HG03025 (cell line): Measurements from ENCODE around the gene ABCF1.
"Not testable (repeated sequence)": the region's sequence is repeated elsewhere in the genome, so short reads cannot be mapped to it uniquely, and the experiment has no call there.

ENCODE experiments used
- ATAC-seq: cut with Tn5 transposase; IDR thresholded peaks from one replicate; pipeline ENCODE4 v1.9.1; 2021; ENCODE audit warnings: mild to moderate bottlenecking, moderate library complexity; ENCODE audit not compliant: unreplicated experiment, low FRiP score

Gene ABCF1

GRCh38 chr6:30571075-30571761 lies at the start of gene ABCF1:
TSS of gene ABCF1 (plus strand) at chr6:30571442. CDS start at chr6:30571488, 46 bp downstream.
- peak; percentile 91 for ATAC-seq

- ATAC-seq: not testable (repeated sequence)
These were observed 49.3 kb upstream of the ABCF1 start for GRCh38 chr6:30521952-30522351.

DNA sequence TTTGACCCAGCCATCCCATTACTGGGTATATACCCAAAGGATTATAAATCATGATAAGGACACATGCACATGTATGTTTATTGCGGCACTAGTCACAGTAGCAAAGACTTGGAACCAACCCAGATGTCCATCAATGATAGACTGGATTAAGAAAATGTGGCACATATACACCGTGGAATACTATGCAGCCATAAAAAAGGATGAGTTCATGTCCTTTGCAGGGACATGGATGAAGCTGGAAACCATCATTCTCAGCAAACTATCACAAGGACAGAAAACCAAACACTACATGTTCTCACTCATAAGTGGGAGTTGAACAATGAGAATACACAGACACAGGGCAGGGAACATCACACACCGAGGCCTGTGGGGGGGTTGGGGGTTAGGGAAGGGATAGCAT lies 44.8 kb upstream of the ABCF1 start:
- ATAC-seq: not testable (repeated sequence)

DNA sequence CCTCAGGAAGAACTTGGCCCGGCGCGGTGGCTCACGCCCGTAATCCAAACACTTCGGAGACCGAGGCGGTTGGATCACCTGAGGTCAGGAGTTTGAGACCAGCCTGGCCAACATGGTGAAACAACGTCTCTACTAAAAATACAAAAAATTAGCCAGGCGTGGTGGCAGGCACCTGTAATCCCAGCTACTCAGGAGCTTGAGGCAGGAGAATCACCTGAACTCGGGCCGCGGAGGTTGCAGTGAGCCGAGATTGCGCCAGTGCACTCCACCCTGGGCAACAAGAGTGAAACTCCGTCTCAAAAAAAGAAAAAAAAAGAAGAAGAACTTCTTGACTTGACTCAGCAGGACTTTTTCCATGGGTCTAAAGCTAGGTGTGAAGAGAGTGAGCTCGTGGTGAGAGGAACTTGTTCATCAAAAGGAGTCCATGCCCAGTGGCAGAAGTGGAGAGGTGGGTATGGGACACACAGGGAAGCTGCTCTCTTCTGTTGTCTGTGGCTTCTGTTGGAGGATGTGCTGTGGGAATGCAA lies 41.8 kb upstream of the ABCF1 start:
- not testable (repeated sequence) for ATAC-seq

DNA sequence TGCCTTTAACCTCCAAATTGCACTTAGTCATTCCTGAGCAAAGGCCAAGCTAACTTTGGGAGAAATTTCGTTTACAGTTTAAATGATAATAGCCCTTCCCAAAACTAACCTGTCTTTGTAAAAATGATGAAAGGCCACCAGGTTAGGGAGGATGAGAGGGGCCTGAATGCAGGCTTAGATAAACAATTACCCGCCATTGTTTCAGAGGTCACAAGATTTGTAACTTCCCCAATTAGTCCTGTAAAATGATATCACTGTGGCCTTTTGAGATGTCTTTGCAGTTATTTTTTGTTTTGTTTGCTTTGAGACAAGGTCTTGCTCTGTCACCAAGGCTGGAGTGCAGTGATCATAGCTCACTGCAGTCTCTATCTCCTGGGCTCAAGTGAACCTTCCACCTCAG lies 41.2 kb upstream of the ABCF1 start:
- ATAC-seq: no peak

DNA sequence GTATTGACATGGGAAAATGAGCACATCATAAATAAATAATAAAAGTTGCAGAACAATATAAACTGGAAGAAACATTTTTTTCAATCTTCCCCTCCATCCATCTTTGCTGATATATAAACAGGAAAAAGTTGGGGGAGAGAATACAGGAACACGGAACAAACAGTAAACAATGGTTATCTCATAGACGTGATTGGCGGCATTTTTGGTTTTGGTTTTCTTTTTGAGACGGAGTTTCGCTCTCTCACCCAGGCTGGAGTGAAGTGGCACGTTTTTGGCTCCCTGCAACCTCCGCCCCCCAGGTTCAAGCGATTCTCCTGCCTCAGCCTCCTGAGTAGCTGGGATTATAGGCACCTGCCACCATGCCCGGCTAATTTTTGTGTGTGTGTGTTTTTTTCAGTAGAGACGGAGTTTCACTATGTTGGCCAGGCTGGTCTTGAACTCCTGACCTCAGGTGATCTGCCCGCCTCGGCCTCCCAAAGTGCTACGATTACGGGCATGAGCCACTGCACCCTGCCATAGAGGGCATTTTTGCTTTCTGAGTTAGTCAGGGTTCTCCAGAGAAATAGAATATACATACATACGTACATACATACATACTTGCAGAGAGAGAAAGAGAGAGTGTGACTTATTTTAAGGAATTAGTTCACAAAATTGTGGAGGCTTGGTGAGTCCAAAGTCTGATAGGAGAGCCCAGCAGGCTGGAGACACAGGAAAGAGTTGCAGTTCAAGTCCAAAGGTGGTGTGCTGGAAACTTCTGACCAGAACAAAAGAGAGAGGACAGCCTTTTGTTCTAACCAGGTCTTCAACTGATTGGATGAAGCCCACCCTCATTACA lies 37.6 kb upstream of the ABCF1 start:
- ATAC-seq: no peak

- ATAC-seq: no peak
These were observed 33.3 kb upstream of the ABCF1 start for GRCh38 chr6:30537931-30538330.

- ATAC-seq: no peak
These were observed 29.5 kb upstream of the ABCF1 start for GRCh38 chr6:30541515-30542403.

DNA sequence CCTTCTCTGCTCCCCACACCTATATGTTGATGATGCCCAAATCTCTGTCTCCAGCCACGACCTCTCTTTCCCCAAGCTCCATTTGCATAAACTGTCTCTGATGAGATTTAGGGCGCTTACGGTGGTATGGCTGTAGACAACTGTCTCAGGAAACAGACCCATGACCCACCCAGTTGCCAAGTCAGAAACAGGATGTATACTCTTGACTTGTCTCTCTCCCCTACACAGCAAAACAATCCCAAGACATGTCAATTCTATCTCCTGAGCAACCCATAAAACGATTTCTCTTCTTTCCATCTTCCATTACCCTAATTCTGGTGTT lies 28.9 kb upstream of the ABCF1 start:
- ATAC-seq: no peak

GRCh38 chr6:30542915-30543314 lies 28.3 kb upstream of the ABCF1 start:
- ATAC-seq: no peak

GRCh38 chr6:30543821-30544220 lies 27.4 kb upstream of the ABCF1 start:
- ATAC-seq: no peak

DNA sequence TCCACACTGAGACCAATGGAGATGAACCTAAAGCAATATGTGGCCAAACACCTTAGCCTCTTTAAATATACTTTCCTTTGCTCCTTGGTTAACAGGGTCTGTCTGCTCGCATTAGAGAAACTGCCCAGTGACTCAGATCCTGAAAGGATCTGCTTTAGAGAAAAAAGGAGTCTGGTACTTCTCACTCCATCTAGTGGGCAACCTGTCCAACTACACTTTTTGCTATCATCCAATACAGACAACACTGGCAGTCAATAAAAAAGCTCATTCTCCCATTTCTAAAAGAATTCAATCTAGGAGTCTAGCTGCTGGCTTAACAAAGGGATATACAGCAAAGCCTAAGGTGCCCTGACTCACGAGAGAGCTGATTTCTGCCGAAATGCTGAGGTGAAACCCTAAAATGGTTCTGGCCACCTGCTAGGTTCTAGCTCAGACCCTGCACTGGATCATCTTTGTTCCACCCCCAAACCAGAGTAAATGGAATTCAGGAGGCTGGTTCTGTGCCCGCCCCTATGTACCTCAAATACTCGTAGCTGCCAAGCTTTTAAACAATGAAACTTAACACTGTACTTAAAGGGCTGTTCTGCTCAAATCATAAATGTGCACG lies 26.5 kb upstream of the ABCF1 start:
- ATAC-seq: no peak

- ATAC-seq: no peak
These were observed 23.8 kb upstream of the ABCF1 start for GRCh38 chr6:30547454-30547853.

GRCh38 chr6:30548375-30548774 lies 22.9 kb upstream of the ABCF1 start:
- ATAC-seq: no peak

GRCh38 chr6:30554404-30554803 lies 16.8 kb upstream of the ABCF1 start:
- ATAC-seq: no peak

DNA sequence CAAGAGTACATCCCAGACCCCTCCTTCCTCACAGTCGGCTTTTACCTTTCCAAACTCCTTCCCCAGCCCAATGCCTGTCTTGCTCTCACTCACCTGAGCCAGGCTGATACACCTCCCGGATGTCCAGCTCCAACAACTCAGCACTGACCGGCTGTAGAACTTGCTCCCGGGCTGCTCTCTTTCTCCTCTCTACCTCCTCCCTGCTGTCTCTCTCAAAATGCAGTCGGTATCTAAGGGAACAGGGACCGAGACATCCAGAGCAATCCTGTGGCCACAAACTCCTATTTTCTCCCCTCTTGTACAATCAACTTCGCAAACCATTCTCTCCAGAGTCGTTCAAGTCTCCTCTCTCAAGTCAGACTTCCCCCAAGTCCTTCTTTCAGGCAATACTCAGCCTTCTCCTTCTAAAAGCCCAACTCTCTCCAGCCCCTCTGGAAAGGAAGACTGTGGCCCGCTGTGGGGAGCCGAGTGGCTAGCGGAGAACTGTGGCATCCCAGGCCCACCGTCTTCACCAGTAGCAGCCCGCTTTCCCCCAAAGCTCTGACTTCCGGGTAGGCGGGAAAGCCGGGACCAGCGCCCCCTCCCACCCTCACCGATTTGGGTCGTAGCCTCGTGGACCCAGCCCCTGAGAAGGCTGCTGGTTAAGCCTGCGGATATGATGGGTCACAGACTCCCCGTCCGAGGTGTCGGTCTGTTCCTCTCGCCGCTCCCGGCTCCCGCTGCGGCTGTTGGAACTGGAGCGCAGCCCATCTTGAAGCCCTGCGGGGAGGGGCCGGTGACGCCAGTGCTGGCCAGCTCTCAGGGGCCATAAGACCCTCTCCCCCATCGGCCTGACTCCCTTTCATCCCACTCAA lies 16.1 kb upstream of the ABCF1 start:
- no peak for ATAC-seq

- ATAC-seq: peak; percentile 5
These were observed 15.5 kb upstream of the ABCF1 start for GRCh38 chr6:30555816-30556065.

- peak; percentile 85 for ATAC-seq
These were observed 15.0 kb upstream of the ABCF1 start, which contains the start of gene GNL1 for GRCh38 chr6:30556066-30556905. TSS of gene GNL1 (minus strand) at chr6:30556489. CDS start at chr6:30556203, 286 bp downstream.
